Activated CD4-positive, alpha-beta T cell treated with anti-CD3 and anti-CD28 coated beads, Interleukin-2, amount 10 ng/mL, durations not matched to agents 7 days and 5 days (primary cell): ENCODE results near the gene ARHGAP12. TPM values are rescaled to one million over a fixed set of nuclear protein-coding genes. Genes with fewer than 3 reads are reported as not detected.

ENCODE experiments used
- CTCF ChIA-PET: fragments of 350-600 bp; sonication (Branson Sonifier 250); formaldehyde crosslinking; loops from one replicate; lab custom pipeline; 2021; ENCODE audit warnings: antibody characterized with exemption; lab: Charles Lee
- POLR2A ChIA-PET: fragments of 350-600 bp; sonication (Branson Sonifier 250); formaldehyde crosslinking; loops from one replicate; lab custom pipeline; 2021; ENCODE audit warnings: antibody characterized with exemption; lab: Charles Lee
- DNase-seq: peaks from one replicate; pipeline ENCODE4 v3.0.0-alpha.2; 2020
- H3K27ac Mint-ChIP-seq: one replicate; pipeline ENCODE4 v1.8.0; 2021; ENCODE audit warnings: mild to moderate bottlenecking, moderate library complexity, mixed read lengths
- H3K27me3 Mint-ChIP-seq: one replicate; pipeline ENCODE4 v1.8.0; 2021; ENCODE audit warnings: mixed read lengths
- H3K36me3 Mint-ChIP-seq: one replicate; pipeline ENCODE4 v1.8.0; 2021; ENCODE audit warnings: low read depth, mixed read lengths
- H3K4me1 Mint-ChIP-seq: one replicate; pipeline ENCODE4 v1.8.0; 2021; ENCODE audit warnings: mixed read lengths
- H3K4me3 Mint-ChIP-seq: one replicate; pipeline ENCODE4 v1.8.0; 2021; ENCODE audit warnings: mild to moderate bottlenecking, moderate library complexity, mixed read lengths
- H3K9me3 Mint-ChIP-seq: one replicate; pipeline ENCODE4 v1.8.0; 2021; ENCODE audit warnings: mixed read lengths
- total RNA-seq, 2 experiments: library from RNA; stranded (reverse); gene quantifications; one replicate each; pipeline ENCODE4 v1.2.3, GENCODE V29; 2021

ARHGAP12 gene
- total RNA-seq, 2 experiments from 2014 or later: 15.1 to 15.4 TPM

DNA sequence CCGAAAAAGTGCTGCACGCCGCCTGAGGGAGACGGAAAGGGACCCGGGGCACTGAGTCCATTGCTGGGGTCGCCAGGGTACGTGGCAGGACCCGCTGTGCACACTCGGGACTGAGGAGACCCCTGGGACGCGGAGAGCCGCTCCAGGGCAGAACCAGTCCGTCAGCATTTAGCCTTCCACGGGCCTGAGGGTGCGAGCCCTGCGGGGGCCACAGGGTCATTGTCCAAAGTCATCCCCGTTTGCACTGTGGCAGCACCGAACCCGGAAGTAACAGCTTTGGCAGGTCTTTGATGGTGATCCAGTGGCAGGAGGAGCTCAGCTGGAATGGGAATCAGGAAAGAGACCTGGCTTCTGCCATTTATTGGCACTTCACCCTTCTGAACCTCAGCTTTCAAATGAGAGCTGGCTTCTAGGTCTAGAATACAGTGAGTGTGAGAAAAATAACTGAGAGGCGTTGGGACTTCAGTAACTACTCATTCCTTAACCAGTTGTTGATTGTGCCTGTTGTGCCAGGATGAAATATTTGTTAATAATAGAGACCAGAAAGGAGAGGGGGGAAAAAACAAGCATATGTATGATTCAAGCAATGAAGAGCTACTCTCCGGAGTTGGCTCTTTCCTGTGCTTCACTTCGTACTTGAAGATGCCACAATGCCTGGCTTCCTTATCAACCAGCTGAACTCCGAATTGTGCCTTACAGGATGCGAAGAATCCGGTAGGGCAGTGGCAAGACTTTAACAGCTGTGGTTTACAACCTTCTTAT is 811 bp upstream of the ARHGAP12 start:
- ChIA-PET POLR2A (interaction anchor here (0.6 to 1.2 kb wide), 2 partner anchors 10 to 29 kb away, joined by 4 read pairs; no protein-coding TSS in a partner anchor), CTCF (interaction anchor here (0.5 to 1.4 kb wide), 5 partner anchors 8 to 798 kb away, joined by 3 to 5 read pairs (median 3); no protein-coding TSS in a partner anchor)
- no peaks in the 10 kb centered on the region for H3K36me3 Mint-ChIP-seq
- peaks cover 7% of the 10 kb centered on the region for H3K27me3 Mint-ChIP-seq
- H3K27ac Mint-ChIP-seq: peak overlapping the region; percentile 55
- peak overlapping the region; percentile 89 for H3K4me3 Mint-ChIP-seq
- peaks cover 45% of the 10 kb centered on the region for H3K4me1 Mint-ChIP-seq
- peak; percentile 27 for DNase-seq
- no peaks in the 10 kb centered on the region for H3K9me3 Mint-ChIP-seq

- H3K4me1 Mint-ChIP-seq: peaks cover 59% of the 10 kb centered on the region
- peak; percentile 63 for DNase-seq
- H3K36me3 Mint-ChIP-seq: peaks cover 3% of the 10 kb centered on the region
- ChIA-PET POLR2A (no interaction called here), CTCF (interaction anchor here (0.6 to 1.2 kb wide), 2 partner anchors 21 to 70 kb away, joined by 3 read pairs; no protein-coding TSS in a partner anchor)
- H3K4me3 Mint-ChIP-seq: peak overlapping the region; percentile 89
- peak overlapping the region; percentile 91 for H3K27ac Mint-ChIP-seq
- peaks cover 4% of the 10 kb centered on the region for H3K27me3 Mint-ChIP-seq
- H3K9me3 Mint-ChIP-seq: no peaks in the 10 kb centered on the region
Measured at GRCh38 chr10:31927884-31928548, 615 bp downstream of the ARHGAP12 start.

DNA sequence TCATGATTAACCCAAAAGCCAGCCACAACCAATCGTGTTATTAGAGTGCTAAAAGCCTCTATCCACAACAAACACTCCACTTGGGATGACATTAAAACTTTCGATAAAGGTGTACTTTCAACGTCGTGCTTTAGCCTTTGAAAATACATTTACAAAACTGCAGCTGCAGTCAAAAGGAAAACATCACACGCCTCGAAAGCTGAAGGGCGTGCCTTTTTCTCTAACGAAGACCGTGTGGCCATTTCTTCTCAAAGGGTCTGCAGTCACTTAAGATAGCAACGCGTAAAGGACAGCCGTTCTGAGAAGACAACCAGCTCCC is 1.1 kb downstream of the ARHGAP12 start:
- peaks cover 3% of the 10 kb centered on the region for H3K36me3 Mint-ChIP-seq
- ChIA-PET POLR2A (no interaction called here), CTCF (interaction anchor here (1.2 kb wide), 1 partner anchor 21 kb away, joined by 3 read pairs; no protein-coding TSS in a partner anchor)
- H3K4me1 Mint-ChIP-seq: peaks cover 63% of the 10 kb centered on the region
- H3K9me3 Mint-ChIP-seq: no peaks in the 10 kb centered on the region
- H3K4me3 Mint-ChIP-seq: peak overlapping the region; percentile 89
- DNase-seq: peak; percentile 35
- H3K27ac Mint-ChIP-seq: peak overlapping the region; percentile 91
- H3K27me3 Mint-ChIP-seq: peaks cover 4% of the 10 kb centered on the region

GRCh38 chr10:31926765-31927564 is 1.7 kb downstream of the ARHGAP12 start:
- H3K9me3 Mint-ChIP-seq: no peaks in the 10 kb centered on the region
- peaks cover 68% of the 10 kb centered on the region for H3K4me1 Mint-ChIP-seq
- CTCF ChIA-PET: interaction anchor here (1.2 to 1.6 kb wide), 2 partner anchors 20 to 159 kb away, joined by 3 read pairs; no protein-coding TSS in a partner anchor
- H3K4me3 Mint-ChIP-seq: peak overlapping the region; percentile 89
- H3K27me3 Mint-ChIP-seq: peaks cover 4% of the 10 kb centered on the region
- H3K27ac Mint-ChIP-seq: peak overlapping the region; percentile 91
- POLR2A ChIA-PET: no interaction called here
- no peak for DNase-seq
- peaks cover 3% of the 10 kb centered on the region for H3K36me3 Mint-ChIP-seq

DNA sequence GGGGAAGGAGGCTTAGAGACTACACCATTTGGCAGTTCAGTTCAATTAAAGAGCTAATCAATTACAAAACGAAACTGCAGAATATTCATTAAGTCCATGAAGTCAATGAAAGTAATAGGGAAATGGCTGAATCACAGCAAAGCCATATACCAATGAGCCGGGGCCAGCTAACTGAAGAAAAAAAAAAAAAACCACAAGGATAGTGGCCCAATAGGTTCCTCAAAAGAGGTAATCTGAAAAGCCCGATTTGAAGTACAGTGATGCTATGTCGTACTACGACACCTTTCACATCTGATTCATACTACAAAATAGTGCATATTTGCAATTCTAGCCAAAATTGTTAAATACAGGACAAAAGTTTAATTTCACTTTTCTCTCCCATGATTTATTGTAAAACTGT is 2.5 kb downstream of the ARHGAP12 start:
- POLR2A ChIA-PET: no interaction called here
- CTCF ChIA-PET: interaction anchor here (1.6 kb wide), 1 partner anchor 159 kb away, joined by 3 read pairs; no protein-coding TSS in a partner anchor
- DNase-seq: no peak
- Mint-ChIP-seq H3K27me3 (peaks cover 4% of the 10 kb centered on the region), H3K9me3 (no peaks in the 10 kb centered on the region), H3K4me3 (peak overlapping the region; percentile 89), H3K36me3 (peaks cover 3% of the 10 kb centered on the region), H3K27ac (no peak overlapping the region), H3K4me1 (peaks cover 75% of the 10 kb centered on the region)

DNA sequence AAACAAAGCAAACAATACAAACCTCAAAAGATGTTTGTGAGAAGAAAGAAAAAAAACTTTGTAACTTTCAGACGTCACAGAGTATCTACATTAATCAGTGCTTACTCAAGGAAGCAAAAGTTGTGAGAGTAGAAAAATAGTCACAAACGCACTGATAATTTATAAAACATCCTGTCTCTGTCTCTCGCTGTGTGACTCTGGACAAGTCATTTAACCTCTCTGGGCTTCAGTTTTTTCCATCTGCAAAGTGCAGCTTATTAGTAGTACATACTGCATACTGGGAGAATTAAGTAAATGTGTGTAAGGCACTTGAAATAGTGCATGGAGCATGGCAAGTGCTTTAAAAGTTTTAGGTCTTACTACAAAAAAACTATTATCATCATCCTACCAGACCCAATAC is 3.8 kb downstream of the ARHGAP12 start:
- POLR2A ChIA-PET: no interaction called here
- Mint-ChIP-seq H3K27ac (peak overlapping the region; percentile 72), H3K4me1 (peaks cover 74% of the 10 kb centered on the region), H3K36me3 (peaks cover 3% of the 10 kb centered on the region), H3K9me3 (no peaks in the 10 kb centered on the region), H3K27me3 (no peaks in the 10 kb centered on the region), H3K4me3 (peak overlapping the region; percentile 51)
- CTCF ChIA-PET: no interaction called here
- DNase-seq: no peak

GRCh38 chr10:31923389-31923788 is 5.2 kb downstream of the ARHGAP12 start:
- Mint-ChIP-seq H3K27me3 (no peaks in the 10 kb centered on the region), H3K9me3 (no peaks in the 10 kb centered on the region), H3K36me3 (peaks cover 3% of the 10 kb centered on the region), H3K4me3 (no peak overlapping the region), H3K4me1 (peaks cover 84% of the 10 kb centered on the region), H3K27ac (no peak overlapping the region)
- DNase-seq: no peak
- ChIA-PET POLR2A (no interaction called here), CTCF (interaction anchor here (0.6 kb wide), 1 partner anchor 73 kb away, joined by 3 read pairs; no protein-coding TSS in a partner anchor)

GRCh38 chr10:31921031-31921430 is 7.6 kb downstream of the ARHGAP12 start:
- CTCF ChIA-PET: interaction anchor here (0.5 to 1.6 kb wide), 3 partner anchors 8 to 143 kb away, joined by 3 to 5 read pairs (median 5); no protein-coding TSS in a partner anchor
- POLR2A ChIA-PET: no interaction called here
- Mint-ChIP-seq H3K4me1 (peaks cover 76% of the 10 kb centered on the region), H3K27me3 (no peaks in the 10 kb centered on the region), H3K27ac (peak overlapping the region; percentile 78), H3K9me3 (peaks cover 1% of the 10 kb centered on the region), H3K4me3 (peak overlapping the region; percentile 58), H3K36me3 (peaks cover 3% of the 10 kb centered on the region)
- DNase-seq: peak; percentile 30

DNA sequence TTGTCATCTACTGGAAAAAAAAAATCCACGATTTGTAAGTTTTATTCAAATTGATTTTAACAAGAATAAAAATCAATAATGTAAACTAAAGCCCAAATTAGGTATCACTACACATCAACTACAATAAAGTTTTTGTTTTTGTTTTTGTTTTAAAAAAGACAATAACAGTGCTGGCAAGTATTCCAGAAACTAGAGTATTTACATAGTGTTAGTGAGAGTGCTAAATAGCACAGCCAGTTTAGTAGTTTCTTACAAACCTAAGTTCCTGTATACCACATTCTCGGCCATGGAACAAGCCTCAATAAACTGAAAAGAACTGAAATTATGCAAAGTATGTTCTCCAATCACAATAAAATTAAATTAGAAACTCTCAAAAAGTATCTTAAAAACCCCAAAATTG is 8.1 kb downstream of the ARHGAP12 start:
- ChIA-PET POLR2A (no interaction called here), CTCF (interaction anchor here (0.5 kb wide), 1 partner anchor 143 kb away, joined by 3 read pairs; no protein-coding TSS in a partner anchor)
- Mint-ChIP-seq H3K9me3 (peaks cover 3% of the 10 kb centered on the region), H3K36me3 (peaks cover 3% of the 10 kb centered on the region), H3K4me3 (no peak overlapping the region), H3K4me1 (peaks cover 75% of the 10 kb centered on the region), H3K27me3 (no peaks in the 10 kb centered on the region), H3K27ac (peak overlapping the region; percentile 36)
- DNase-seq: no peak

DNA sequence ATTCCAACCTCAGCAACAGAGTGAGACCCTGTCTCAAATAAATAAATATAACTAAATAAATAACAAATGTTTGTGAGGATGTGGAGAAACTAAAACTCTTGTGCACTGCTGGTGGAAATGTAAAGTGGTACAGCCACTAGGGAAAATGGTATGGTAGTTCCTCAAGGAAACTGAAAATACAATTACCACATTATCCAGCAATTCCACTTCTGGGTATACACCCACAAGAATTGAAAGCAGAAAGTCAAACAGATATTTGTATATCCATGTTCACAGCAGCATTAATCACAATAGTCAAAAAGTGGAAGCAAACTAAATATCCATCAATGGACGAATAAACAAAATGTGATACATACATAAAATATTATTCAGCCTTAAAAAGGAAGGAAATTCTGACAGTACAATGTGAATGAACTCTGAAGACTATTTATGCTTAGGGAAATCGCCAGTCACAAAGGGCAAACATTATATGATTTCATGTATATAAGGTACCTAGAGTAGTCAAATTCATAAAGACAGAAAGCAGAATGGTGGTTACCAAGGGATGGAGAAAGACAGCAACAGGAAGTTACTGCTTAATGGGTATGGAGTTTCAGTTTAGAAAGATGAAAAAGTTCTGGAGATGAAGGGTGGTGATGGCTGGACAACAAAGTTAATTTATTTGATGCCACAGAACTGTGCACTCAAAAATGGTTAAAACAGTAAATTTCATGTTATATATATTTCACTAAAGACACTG is 9.8 kb downstream of the ARHGAP12 start:
- Mint-ChIP-seq H3K9me3 (peaks cover 3% of the 10 kb centered on the region), H3K27ac (peak overlapping the region; percentile 46), H3K4me3 (peak overlapping the region; percentile 2), H3K27me3 (no peaks in the 10 kb centered on the region), H3K36me3 (peaks cover 5% of the 10 kb centered on the region), H3K4me1 (peaks cover 64% of the 10 kb centered on the region)
- ChIA-PET POLR2A (interaction anchor here (1.2 kb wide), 1 partner anchor 10 kb away, joined by 4 read pairs; no protein-coding TSS in a partner anchor), CTCF (no interaction called here)
- no peak for DNase-seq

GRCh38 chr10:31914370-31914769 is 14.3 kb downstream of the ARHGAP12 start:
- H3K27ac Mint-ChIP-seq: no peak overlapping the region
- ChIA-PET CTCF (no interaction called here), POLR2A (interaction anchor here (0.5 kb wide), 1 partner anchor 296 kb away, joined by 3 read pairs; no protein-coding TSS in a partner anchor)
- H3K4me3 Mint-ChIP-seq: no peak overlapping the region
- H3K9me3 Mint-ChIP-seq: peaks cover 3% of the 10 kb centered on the region
- no peaks in the 10 kb centered on the region for H3K27me3 Mint-ChIP-seq
- H3K4me1 Mint-ChIP-seq: peaks cover 42% of the 10 kb centered on the region
- H3K36me3 Mint-ChIP-seq: peaks cover 12% of the 10 kb centered on the region
- no peak for DNase-seq
